Fibroblast of villous mesenchyme (primary cell): ENCODE measurements around the gene PRSS22. TPM values are rescaled to one million over a fixed set of nuclear protein-coding genes. Genes with fewer than 3 reads are reported as not detected.

ENCODE experiments used
- DNase-seq: peaks from one replicate; pipeline ENCODE4 v3.0.0-alpha.2; 2010; ENCODE audit warnings: low read depth
- H3K4me3 ChIP-seq: 2 replicates; pipeline ENCODE4 v1.5.1; 2011; ENCODE audit warnings: low read depth, mild to moderate bottlenecking, low read length
- total RNA-seq: library from RNA; depleted of rRNA; stranded (reverse); fragments of >200 nt; gene quantifications from 2 replicates; pipeline ENCODE4 v1.2.3, GENCODE V29; 2012
- TF ChIP-seq, protein P1 (sequence below): IDR thresholded peaks from 2 replicates; pipeline ENCODE4 v1.5.1; 2012; ENCODE audit warnings: low read depth, mild to moderate bottlenecking, low read length; ENCODE audit not compliant: insufficient read depth

PRSS22 gene
- total RNA-seq, 1 donor, result not detected

DNA sequence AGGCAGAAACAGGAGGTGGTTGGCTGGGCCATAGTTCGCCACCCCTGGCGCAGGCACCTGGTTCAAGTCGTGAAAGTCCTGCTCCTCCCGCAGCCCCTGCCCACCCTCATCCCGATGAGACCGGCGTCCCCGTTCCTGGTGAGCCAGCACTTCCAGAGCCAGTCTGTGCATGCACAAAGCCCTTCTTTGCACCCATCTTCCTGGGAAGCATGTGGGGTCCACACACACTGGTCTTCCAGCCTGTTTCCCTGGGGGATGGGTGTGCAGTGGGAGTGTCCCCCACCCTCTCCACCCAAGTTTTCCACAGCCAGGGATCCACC, 29.5 kb downstream of the PRSS22 start:
- no peak overlapping the region for H3K4me3 ChIP-seq
- TF ChIP-seq, protein P1, sequence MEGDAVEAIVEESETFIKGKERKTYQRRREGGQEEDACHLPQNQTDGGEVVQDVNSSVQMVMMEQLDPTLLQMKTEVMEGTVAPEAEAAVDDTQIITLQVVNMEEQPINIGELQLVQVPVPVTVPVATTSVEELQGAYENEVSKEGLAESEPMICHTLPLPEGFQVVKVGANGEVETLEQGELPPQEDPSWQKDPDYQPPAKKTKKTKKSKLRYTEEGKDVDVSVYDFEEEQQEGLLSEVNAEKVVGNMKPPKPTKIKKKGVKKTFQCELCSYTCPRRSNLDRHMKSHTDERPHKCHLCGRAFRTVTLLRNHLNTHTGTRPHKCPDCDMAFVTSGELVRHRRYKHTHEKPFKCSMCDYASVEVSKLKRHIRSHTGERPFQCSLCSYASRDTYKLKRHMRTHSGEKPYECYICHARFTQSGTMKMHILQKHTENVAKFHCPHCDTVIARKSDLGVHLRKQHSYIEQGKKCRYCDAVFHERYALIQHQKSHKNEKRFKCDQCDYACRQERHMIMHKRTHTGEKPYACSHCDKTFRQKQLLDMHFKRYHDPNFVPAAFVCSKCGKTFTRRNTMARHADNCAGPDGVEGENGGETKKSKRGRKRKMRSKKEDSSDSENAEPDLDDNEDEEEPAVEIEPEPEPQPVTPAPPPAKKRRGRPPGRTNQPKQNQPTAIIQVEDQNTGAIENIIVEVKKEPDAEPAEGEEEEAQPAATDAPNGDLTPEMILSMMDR, result no peak
- DNase-seq, result no peak

DNA sequence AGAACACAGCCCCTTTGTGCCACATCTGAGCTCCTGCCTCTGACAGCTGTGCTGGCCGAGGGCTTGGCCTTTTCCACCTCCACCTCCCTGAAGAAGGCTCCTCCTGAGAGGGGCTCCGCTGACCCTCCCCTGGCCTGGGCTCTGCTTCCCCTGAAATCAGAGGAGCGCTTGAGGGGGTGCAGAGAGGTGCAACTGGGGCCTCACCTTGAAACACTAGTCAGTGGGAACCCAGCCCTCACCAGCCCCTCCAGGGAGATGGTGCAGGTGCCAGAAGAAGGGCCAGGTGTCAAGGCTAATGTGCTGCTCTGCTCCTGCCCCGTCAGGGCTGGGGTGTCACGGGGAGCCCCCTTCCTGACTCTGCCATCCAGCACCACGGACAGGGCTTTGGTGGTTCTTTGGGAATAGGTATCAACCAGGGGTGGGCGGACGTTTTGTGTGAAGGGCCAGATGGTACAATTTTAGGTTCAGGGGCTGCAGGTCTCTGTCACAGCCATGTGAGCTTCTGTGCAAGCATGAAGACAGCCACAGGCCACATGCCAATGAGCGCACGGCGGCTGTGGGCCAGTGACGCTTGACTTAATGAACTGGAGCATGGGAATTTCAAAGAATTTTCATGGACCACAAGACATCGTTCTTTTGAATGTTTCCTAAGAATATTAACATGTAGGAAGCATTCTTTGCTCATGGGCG, 30.0 kb downstream of the PRSS22 start:
- TF ChIP-seq, protein P1, result no peak
- no peak for DNase-seq
- H3K4me3 ChIP-seq, result no peak overlapping the region

DNA sequence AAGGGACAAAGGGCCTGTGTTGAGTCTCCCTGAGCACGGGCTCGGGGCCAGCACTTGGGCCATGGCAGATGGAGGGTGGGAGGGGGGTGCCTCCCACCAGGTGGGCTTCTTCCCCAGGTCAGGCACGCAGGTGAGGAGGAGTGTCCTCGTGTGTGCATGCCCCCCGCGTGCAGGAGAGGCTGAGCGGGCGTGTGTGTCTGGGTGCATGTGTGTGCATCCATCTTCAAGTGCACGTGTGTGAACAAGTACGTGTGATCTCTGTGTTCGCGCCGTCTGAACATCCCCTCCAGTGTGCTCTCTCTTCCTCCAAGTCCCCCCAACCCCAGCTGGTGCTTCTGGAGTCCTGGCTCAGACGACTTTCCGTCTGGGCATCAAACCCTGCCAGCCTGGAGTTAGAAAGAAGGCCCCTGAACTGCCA, 30.6 kb downstream of the PRSS22 start:
- H3K4me3 ChIP-seq, result no peak overlapping the region
- no peak for DNase-seq
- TF ChIP-seq, protein P1, result no peak

DNA sequence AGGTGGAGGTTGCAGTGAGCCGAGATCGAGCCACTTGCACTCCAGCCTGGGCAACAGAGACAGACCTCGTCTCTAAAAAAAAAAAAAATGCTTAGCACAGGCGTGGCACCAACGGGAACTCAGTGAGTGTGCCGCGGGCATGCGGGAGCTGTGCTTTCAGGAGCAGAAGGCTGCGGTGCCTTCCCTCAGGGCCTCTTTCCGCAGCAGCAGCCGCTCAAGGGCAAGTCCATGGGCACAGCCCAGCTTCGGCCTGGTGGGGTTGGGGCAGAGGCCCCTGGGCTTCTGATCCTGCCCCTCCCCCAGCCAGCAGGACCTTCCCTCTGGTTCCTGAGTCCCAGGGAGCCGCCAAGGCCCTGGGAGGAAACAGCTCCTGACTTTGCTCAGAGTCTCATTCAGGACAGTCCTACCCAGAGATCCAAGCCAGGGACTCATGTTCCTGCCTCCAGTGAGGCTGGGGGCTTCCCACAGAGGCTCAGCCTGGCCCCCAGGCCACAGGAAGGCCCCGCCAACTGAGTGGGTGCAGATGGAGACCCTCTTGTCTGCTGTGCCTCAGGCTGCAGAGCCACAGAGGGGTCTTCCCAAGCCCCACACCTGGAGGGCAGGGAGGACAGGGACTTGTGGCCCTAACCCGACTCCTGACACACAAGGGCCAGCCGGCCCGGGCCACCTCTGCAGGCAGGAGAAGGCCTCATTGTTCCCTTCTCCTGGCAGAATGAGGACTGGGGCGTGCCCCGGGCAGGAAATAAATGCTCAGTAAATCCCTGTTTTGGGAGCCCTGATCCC, 31.2 kb downstream of the PRSS22 start:
- TF ChIP-seq, protein P1, result no peak
- H3K4me3 ChIP-seq, result no peak overlapping the region
- no peak for DNase-seq

DNA sequence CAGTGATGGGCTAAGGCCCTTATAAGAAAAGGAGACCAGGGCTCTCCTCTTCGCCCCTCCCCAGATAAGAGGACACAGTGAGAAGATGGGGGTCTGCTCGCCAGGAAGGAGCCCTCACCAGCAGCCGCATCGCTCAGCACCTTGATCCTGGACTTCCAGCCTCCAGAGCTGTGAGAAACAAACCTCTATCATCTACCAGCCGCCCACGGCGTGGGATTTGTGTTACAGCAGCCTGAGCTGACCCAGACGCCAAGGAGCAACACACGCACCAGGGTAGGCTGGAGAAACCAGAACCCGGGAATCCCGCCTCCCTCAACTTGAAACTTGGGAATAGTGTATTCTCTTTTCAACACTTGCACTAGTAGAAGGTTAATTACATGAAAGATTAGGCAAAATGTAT, 32.1 kb downstream of the PRSS22 start:
- DNase-seq, result no peak
- TF ChIP-seq, protein P1, result no peak
- no peak overlapping the region for H3K4me3 ChIP-seq

DNA sequence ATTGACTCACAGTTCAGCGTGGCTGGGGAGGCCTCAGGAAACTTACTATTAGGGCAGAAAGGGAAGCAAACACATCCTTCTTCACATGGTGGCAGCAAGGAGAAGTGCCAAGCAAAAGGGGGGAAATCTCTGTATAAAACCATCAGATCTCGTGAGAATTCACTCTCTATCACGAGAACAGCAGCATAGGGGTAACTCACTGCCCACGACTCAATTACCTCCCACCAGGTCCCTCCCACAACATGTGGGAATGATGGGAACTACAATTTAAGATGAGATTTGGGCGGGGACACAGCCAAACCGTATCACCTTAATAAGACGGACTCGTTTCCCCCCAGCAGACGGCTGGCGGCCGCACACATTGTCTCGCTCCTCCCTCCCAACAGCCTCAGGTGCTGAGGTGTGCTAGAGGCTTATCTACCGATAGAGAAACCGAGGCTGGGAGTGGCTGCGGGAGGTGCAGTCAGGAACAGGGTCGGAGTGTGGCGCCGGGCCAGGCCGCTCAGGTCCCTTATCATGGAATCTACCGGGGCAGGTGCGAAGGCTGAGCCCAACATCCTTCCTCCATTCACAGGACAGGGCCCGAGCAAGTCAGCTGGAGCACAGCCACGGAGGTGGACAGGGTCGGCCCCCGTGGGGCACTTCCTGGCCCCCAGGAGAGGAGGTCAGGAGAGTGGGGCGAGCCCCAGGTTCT, 32.8 kb downstream of the PRSS22 start:
- TF ChIP-seq, protein P1, result no peak
- no peak for DNase-seq
- no peak overlapping the region for H3K4me3 ChIP-seq
